Right ventricle myocardium inferior (tissue), 1 donor: Measurements from ENCODE around the gene KCNJ9. TPM values are rescaled to one million over a fixed set of nuclear protein-coding genes. Genes with fewer than 3 reads are reported as not detected.
"Not testable (repeated sequence)": the region's sequence is repeated elsewhere in the genome, so short reads cannot be mapped to it uniquely, and the experiment has no call there.

Experiments
- ATAC-seq: fragments of 200-7000 bp; cut with Tn5 transposase; one replicate; pipeline ENCODE4 v1.9.1; 2020; ENCODE audit warnings: mild to moderate bottlenecking, moderate library complexity
- DNase-seq: peaks from one replicate; pipeline ENCODE4 v3.0.0; 2021; ENCODE audit errors: missing footprints
- intact Hi-C: fragments of 100-400 bp; cut with DNase I; formaldehyde crosslinking; loops from one replicate; pipeline ENCODE4 v1.11.0; 2022
- total RNA-seq: library from RNA; stranded (reverse); fragmentation: NEBNext Ultra II Directional; extraction: Animal tissue kit (Norgen Biotek cat#: 25700); gene quantifications from one replicate; pipeline ENCODE4 v1.2.1, GENCODE V29; 2021
- donor health status: DM: no; HTN: yes; CAD: no; lungs with severe emphysema.

Gene KCNJ9
- total RNA-seq, 1 donor from 2014 or later: not detected

DNA sequence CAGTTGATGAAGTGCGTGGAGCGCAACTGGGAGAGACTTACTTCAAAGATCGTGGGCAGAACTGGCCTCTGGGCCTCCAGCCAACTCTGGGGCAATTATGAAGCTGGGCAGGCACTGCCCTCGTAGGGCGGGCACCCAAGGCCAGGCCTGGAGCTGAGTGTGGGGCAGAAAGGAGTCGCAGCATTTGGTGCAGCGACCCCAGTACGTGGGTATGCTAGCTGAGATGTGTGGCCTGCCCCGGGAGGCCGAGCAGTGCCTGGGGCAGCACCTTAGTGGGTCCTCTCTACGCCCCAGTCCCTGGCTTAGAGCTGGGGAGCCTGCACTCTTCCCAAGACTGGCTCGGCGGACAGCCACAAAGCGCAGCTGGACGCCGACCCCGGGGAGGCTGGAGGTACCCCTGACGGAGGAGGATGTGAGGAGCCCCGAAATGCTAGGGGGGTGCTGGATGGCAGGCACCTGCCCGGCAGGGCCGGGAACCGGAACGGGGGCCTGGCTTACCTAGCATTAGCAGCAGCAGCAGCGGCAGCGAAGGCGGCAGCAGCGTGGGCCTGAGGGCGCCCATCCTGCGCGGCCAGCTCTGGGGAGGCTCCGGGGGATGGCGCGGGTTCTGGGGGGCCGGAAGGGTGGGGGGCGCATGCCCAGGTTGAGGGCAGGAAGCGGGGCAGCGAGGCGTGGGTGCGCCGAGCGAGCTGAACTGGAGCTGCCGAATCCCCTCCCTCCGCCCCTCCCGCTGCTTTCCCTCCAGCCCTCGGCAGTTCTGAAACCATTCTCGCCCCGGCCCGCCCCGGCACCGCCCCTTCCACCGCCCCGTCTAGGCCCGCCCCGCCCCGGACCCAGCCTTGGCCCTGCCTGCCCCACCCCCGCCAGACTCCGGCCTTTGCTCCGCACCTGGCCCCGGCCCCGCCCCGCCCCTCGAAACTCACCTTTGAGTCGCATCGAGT is 16.8 kb downstream of the KCNJ9 start, which contains the start of gene IGSF8:
Gene IGSF8, minus strand, starts transcription at position 709 of the 941 bp plus-strand sequence. Its CDS starts 147 bp downstream, at position 562.
- intact Hi-C loops: no loop called here
- peak; percentile 76 for ATAC-seq
- peak; percentile 95 for DNase-seq

DNA sequence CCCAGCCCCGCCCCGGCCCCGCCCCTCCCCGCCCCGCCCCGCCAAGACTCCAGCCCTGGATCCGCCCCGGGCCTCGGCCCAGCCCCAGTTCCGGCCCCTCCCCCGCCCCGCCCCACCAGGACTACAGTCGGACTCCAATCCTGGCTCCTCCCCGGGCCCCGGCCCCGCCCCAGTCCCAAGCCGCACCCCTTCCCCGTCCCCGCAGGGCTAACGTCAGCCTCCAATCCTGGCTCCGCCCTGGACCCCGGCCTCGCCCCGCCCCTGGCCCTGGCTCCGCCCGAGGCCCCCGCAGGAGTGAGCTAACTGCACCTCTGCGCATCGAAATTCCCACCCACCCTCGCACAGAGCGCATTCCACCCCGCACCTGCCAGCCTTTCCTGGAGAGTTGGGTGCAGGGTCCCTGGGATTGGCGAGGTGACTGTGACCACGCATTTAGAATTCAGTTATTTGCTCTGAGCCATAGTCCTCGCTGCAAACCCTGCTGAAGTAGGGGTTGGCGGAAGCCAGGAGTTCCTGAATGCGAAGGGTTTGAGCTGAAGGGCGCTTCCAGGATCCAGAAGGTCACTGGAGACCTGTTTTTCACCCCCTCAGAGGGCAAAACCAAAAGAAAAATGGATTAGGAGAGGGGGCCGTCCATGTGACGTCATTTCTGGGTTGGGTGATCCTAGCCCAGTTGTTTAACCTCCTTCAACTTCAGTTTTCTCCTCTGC is 17.7 kb downstream of the KCNJ9 start:
- intact Hi-C loops: no loop called here
- ATAC-seq: peak; percentile 92

DNA sequence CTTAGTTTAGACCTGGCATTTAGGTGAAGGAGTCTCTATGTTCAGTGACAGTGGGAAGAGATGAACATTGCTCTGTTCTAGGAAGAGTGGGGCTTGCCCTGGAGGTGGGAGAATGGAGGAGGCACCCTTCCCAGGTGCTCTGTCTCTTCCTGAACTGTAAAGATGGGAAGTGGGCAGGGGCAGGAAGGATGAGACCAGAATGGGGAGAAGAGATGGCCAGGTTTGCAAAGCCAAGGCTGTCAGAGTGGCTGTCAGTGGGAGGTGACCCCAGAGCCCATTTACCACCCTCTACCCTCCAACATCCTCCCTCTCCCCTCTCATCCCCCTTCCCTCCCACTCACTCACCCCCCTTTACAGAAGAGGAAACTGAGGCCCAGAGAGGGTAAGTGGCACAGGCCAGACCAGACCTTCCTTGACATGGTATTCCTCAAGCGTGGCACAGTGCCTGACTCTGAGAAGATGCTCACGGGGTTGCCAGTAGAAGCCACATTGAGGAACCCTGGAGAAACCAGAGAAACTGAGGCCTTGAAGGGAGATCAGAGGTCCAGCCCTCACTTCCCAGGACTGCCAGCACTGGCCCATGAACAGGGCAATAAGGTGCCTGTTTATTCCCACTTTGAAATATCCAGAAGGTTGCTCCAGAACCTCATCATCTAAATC is 18.5 kb downstream of the KCNJ9 start:
- DNase-seq (no peak), ATAC-seq (no peak)
- intact Hi-C loops: loop anchor here (2.0 to 5.0 kb wide), 3 partner anchors 119 to 277 kb away; no protein-coding TSS in a partner anchor

More for the DNA sequence above, 17.7 kb downstream of the KCNJ9 start:
- DNase-seq: peak; percentile 98

- DNase-seq (peak; percentile 89), ATAC-seq (peak; percentile 38)
- intact Hi-C loops: loop anchor here (1.0 to 5.0 kb wide), 4 partner anchors 118 to 276 kb away; no protein-coding TSS in a partner anchor
Measured at GRCh38 chr1:160101037-160101716, 19.8 kb downstream of the KCNJ9 start.

DNA sequence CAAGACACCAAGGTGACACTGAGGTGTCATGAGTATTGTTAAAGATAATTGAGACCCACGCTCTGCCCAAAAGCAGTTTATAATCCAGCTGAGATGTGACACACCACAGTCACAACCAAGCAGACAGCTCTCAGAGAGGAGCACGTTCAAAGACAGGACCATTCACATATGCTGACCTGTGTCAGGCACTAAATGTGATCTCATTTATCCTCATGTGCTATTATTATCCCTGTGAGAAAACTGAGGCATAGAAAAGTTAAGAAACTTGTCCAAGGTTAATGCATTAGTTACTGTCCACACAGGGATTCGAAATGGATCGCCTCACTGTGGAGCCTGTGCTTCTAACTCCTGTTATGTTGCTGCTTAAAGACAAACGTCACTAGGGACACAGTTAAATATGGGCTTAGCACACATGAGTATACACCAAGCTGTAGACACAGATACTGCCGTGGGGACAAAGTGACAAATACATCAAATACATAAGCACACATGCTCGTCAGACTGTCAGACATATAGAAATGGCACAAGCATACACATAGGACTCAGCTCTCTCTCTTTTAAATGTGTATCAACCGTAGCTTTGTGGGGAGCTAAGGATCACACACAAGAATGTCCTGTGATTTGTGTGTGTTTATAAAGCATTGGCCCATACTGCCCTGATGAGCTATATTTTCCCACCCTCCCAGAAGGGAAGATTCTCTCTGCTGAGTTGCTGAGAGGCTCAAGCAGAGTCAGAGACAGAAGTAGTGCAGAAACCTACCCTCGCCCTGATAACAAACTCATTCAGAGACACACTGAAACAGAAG is 20.6 kb downstream of the KCNJ9 start:
- ATAC-seq (no peak), DNase-seq (no peak)
- intact Hi-C loops: loop anchor here (1.0 to 5.0 kb wide), 5 partner anchors 91 to 275 kb away; no protein-coding TSS in a partner anchor

DNA sequence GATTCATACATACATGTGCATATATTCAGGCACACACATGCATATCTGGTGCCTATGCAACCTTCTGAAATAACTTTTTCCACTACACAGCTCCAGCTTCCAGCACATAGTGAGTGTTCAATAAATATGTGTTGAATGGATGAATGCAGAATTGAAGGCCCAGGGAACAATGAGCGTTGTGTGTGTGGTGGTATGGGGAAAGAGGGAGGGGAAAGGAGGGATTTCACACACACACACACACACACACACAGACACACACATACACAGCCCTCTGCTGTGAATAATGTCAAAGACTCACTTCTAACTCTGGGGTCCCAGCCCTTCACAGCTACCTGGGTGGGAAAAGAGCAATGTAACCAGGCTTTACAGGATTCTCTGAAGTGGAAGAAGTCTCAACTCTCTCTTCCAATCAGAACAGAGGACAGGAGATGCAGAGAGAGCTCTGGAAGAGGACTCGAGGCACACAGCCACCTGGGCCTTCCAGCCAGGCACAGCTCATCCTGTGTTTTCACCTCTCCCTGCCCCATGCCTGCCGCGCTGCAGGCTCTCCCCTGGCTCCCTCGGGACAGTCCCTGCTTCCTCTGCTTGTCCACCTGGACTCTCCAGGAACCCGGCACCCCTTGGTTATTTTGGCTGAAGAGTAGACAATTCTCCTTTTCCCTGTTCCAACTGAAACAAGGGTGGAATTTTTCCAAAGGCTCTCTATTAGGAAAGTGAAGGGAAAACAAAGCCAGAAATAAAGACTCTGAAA is 22.5 kb downstream of the KCNJ9 start:
- no peak for ATAC-seq
- intact Hi-C loops: loop anchor here (5.0 kb wide), 1 partner anchor 273 kb away; no protein-coding TSS in a partner anchor
- no peak for DNase-seq

DNA sequence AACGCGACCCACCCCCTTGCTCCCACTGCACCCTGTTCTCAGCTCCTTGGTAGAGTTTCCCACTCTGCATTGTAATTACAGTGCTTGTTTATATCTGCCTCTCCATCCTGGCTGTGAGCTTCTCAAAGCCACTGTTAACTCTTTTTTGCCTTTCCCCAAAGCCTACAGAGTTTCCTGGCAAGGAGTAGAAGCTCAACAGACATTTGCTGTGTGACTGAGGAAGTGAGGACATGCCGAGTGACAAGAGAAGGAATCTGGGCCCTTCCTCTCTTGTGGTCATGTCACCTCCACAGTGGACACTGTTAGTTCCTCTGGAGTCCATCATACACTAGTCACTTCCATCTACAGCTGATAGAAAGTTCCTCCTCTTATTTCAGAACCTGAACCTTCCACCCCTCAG is 23.1 kb downstream of the KCNJ9 start:
- DNase-seq (no peak), ATAC-seq (no peak)
- intact Hi-C loops: loop anchor here (5.0 kb wide), 1 partner anchor 273 kb away; no protein-coding TSS in a partner anchor

GRCh38 chr1:160105155-160105554 is 23.8 kb downstream of the KCNJ9 start:
- DNase-seq (no peak), ATAC-seq (no peak)
- intact Hi-C loops: no loop called here

DNA sequence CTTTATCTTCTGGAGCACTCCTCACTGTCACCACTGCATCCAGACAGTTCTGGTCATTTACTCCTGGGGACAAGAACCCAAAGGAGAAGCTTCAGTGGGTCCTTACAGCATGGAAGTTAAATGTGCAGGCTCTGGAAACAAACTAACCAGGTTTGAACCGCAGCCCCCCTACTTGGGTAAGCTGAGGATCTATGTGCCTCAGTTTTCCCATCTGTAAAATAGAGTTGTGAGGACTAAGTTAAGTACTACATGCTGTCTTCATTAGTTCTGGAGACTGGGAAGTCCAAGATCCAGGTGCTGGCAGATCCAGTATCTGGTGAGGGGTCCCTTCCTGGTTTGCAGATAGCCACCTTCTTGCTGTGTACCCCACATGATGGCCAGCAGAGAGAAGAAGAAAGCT is 26.2 kb downstream of the KCNJ9 start:
- DNase-seq (no peak), ATAC-seq (no peak)
- intact Hi-C loops: no loop called here

GRCh38 chr1:160108888-160109662 is 27.7 kb downstream of the KCNJ9 start:
- DNase-seq: no peak
- intact Hi-C loops: no loop called here
- no peak for ATAC-seq

DNA sequence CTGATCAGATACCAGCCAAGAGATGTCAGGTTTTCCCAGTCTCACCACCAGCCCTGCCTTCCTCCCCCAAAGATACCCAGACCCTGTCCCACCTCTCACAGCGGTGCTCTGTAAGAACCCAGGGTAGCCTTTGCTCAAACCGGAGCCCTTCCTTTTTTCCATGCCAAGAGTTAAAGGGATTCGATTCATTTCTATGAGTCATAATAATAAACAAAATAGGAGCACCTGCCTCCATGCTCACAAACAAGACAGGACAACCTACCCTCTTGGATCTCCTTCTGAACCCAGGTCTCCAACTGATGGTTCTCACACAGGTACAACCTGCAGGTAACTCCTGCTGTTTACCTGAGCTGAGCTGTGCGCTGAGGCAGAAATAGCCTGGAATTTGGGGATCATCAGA is 28.3 kb downstream of the KCNJ9 start:
- DNase-seq (no peak), ATAC-seq (no peak)
- intact Hi-C loops: no loop called here

GRCh38 chr1:160111462-160111861 is 30.1 kb downstream of the KCNJ9 start:
- intact Hi-C loops, ATAC-seq, DNase-seq: not testable (repeated sequence)

DNA sequence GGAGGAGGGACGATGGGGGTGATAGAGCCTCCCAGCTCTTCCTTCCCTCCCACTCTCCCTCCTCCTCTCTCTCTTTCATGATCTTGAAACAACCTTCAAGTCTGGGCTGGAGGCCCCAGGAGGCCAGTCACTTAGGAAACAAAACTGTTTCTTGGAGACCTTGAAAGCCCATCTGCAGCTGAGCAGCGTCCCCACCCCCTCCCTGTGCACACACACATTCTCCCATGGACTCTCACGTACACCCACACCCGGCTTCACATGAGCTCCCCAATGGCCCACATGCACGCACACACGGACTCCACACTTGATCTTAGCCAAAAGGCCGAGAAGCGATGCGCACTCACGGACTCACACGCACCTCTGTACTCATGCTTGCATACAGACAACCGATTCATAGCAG is 31.0 kb downstream of the KCNJ9 start:
- no peak for DNase-seq
- ATAC-seq: no peak
- intact Hi-C loops: no loop called here

- intact Hi-C loops: no loop called here
- ATAC-seq (no peak), DNase-seq (no peak)
Measured at GRCh38 chr1:160113407-160113806, 32.1 kb downstream of the KCNJ9 start.

DNA sequence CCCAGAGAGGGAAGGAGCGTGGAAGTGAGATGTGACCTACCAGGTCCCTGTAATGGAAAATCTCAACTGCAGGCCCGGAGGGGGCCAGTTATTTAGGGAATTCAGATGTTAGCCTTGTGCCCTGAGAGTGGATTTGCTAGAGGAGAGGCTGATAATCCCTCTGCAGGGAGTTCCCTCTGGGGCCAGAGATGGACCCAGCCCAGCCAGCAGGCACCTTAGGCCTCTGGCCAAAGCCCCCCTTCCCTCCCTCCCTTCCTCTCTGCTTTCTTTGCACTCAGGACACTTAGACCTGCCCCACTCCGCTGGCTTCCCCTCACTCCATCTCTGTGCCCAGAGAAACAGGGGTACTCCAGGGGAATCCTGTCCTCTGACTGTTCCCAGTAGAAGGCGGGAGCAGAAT is 32.7 kb downstream of the KCNJ9 start:
- ATAC-seq (peak; percentile 5), DNase-seq (no peak)
- intact Hi-C loops: no loop called here
